GM18868 (cell line): ENCODE results near the gene MCM8.
"Not testable (repeated sequence)": the region's sequence is repeated elsewhere in the genome, so short reads cannot be mapped to it uniquely, and the experiment has no call there.

Source experiments
- ATAC-seq: cut with Tn5 transposase; IDR thresholded peaks from one replicate; pipeline ENCODE4 v1.9.1; 2021; ENCODE audit warnings: mild to moderate bottlenecking, moderate library complexity; ENCODE audit not compliant: unreplicated experiment

Gene MCM8

DNA sequence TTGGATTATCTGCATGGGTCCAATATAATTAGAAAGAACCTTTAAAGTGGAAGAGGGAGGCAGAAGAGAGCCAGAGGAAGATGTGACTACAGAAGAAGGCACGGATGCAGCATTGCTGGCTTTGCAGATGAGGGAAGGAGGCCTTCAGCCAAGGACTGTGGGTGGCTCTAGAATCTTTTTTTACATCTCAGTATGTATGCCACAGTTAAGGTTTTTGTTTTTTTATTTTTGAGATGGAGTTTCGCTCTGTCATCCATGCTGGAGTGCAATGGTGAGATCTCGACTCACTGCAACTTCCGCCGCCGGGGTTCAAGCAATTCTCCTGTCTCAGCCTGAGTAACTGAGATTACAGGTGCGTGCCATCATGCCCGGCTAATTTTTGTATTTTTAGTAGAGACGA is 49.3 kb downstream of the MCM8 start:
- ATAC-seq = no peak

DNA sequence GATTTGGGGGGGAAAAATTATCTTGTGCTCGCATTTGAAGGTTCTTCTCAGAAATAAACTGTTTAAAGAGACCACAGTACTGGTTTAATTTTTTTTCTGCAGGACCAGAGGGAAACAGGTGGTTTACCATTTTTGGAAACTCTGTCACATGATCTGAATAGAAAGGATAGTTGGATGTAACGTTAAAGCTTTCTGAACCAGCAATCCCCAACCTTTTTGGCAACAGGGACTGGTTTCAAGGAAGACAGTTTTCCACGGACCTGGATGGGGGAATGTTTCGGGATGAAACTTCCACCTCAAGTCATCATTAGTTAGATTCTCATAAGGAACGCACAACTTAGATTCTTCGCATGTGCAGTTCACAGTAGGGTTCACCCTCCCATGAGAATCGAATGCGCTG is 50.4 kb downstream of the MCM8 start:
- ATAC-seq = no peak

DNA sequence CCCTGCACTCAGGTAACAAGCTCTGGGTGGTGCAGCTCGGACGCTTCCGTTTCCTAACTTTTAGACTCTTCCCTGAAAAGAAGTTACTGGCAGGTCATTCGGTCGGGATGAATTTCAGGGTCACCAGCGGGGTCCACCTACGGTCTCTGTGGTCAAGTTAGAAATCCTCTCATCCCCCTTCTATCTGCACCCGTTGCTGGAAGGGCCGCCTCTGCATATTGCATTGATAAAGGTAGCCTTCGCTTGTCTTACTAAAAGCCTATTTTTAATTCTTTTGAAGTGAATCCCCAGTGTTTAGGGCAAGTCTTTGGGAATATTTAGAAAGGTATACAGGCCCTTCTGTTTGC is 56.1 kb downstream of the MCM8 start:
- no peak for ATAC-seq

DNA sequence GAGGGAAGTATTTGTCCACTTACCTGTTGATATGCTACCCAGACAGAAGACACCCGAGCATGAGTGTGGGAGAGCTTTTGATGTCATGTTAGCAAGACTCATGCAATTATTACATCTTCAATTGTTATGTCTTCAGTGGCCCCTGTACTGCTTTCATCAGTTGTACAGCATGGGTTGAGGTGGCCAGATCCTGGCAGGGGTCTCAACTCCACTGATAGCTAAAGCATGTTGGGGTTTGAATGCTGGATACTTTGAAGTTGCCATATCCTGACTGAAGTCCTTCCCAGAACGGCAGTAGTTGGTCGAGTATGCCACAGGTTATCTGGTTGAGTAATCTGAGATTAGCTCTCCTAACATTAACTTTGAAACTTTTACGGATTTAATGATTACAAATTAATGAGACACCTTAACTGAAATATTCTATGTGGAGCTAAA is 56.7 kb downstream of the MCM8 start:
- ATAC-seq = no peak

DNA sequence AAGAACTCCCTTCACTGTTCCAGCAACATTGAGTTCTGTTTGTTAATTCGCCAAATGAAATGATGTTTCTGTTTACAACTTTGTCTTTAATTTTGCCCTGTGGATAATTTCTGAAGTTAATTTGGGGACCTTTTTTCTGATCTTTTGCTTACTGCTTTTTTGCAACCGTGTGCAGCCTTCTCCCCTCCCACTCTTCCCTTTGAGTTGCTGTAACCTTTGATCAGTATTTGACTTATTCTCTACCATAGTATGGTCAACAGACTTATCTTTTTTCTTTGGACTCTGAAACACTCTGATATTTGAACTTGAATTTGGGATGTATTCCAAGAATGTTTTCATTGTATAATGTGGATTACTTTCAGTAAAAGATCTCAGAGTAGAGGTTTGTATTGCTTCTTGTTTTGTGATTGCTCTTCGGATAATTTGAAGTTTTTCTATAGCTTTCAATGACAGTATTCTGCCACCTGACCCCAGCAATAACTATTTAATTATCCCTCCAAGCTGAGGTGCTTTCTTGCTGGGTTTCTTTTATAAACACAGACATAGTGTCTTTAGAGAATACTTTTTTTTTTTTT is 57.2 kb downstream of the MCM8 start:
- no peak for ATAC-seq

DNA sequence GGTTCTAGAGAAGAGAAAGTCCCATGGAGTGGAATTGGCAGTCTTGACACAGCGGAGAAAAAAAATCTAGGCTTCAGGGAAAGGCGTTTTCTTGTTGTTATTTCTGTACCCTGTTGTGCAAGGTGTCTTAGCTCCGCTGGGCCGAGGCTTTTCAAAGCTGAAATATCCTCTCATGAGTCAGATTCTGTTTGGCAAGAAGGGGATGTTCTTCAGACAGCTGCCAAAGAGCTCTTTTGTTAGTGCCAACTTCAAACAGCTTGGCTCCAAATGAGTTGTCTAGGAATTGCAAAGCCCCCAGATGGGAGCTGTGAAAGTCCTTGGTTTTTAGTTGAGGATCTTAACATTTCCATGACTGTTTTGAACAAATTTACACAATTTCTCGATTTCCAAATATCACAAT is 57.8 kb downstream of the MCM8 start:
- ATAC-seq = no peak

DNA sequence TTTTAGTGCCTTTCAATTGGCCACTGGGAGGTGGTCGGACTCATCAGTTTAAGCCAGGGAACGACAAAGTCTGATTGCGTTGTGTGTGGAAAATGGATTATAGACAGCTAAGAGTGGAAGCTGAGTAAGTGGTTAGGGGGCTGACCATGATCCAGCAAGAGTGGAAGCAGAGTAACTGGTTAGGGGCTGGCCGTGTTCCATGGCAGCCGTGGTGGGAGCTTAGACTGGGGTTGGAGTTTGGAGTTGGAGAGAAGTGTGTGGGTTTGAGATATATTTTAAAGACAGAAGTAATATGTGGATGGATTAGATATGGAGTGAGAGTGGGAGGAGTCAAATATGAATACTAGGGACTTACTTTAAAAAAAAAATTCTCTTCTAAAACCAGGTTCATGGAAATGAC is 61.7 kb downstream of the MCM8 start:
- no peak for ATAC-seq

DNA sequence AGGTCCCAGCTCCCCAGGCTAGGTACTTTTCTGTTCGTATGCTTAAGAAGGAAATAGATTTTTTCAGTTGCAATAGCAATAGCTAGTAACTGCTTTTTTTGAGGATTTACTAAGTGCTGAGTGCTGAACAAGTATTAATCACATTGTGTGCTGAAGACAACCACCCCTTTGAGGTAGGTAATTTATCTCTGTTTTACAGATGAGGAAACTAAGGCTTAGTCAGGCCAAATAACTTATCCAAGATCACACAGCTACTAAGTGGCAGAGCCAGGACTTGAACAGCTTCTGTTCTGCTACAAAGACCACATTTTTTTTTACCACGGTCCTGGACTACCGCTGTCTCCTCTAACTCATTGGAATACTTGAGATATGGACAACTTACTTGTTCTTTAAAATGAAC is 63.6 kb downstream of the MCM8 start:
- ATAC-seq = no peak

DNA sequence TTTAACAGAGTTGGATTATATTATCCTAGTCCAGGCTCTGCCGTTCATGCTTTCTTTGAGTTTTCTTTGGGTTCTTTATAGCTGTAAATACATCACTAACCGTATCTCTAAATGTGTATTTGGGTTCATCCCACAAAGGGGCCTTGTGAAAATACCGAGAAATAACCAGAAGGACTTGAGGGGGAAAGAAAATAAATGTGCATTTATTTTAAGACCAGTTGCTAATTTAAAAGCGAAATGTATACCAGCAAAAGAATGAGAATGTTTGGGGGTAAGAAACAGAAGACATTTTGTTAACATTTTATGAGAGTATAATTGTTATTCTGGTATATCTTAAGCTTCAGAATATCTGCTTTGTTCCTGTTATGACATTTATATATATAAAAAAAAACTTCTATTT is 64.5 kb downstream of the MCM8 start:
- ATAC-seq = no peak

DNA sequence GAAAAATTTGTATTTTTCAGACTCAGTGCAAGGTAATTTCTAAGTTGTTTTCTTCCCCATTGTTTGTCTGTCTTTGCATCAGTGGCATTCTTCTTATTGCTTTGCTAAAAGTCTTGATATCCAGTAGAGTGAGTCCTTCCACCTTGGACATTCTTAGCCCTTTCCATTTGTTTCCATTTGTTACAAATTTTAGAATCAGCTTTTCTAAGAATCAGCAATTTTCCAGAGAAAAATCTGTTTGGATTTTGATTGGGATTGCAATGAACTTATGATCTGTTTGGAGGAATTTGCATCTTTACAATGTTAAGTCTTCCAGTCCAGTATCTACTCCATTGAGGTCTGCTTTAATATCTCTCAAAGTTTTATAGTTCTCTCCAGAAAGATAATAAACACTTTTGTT is 67.0 kb downstream of the MCM8 start:
- ATAC-seq = no peak

DNA sequence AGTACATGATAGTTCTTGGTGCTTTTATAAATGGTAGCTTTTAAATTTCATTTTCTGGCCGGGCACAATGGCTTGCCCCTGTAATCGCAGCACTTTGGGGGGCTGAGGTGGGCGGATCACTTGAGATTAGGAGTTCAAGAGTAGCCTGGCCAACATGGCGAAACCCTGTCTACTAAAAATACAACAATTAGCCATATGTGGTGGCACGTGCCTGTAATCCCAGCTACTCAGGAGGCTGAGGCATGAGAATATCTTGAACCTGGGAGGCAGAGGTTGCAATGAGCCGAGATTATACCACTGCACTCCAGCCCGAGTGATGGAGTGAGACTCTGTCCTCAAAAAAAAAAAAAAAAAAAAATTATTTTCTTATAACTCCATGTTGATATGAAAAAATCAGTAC is 67.4 kb downstream of the MCM8 start:
- ATAC-seq = no peak

DNA sequence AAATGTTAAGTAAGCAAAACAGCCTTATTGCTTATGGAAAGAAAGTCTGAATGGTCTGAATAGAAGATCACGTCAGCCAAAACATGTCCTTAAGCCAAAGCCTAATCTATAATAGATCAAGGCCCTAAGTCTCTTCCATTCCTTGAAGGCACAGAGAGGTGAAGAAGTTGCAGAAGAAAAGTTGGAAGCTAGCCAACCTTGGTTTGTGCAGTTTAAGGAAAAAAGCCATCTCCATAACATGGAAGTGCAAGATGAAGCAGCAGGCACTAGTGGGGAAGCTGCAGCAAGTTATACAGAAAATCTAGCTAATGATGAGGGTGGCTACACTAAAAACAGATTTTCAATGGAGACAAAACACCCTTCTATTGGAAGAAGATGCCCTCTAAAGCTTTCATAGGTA is 74.3 kb downstream of the MCM8 start:
- no peak for ATAC-seq

DNA sequence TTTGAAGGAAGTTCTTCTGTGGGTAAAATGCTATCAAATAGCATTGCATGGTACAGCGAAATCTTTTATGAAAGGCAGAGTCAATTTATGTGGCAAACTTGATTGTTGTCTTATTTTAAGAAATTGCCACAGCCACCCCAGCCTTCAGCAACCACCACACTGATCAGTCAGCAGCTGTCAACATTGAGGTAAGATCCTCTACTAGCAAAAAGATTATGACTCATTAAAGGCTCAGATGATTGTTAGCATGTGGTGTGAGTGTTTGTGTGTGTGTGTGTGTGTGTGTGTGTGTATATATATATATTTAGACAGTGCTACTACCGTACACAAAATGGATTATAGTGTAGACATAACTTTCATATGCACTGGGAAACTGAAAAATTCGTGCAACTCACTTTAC is 75.6 kb downstream of the MCM8 start:
- no peak for ATAC-seq

DNA sequence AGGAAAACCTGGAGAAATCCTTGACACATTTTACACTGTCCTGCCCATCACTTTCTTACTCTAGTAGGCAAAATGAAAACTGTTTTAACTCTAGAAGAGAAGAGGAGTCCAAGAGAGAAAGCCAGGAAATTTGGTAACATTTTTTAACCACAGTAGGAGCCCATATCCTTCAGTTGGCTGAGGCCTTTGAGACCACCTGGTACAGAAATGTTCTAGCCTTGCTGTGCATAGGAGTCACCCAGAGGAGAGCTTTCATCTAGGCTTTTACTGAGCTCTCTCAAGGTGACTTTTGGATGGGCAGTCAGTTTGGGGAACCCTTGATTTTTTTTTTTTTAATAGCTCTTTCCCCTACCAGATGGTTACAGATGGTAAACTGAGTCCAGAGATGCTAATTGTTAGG is 78.4 kb downstream of the MCM8 start:
- ATAC-seq = no peak

DNA sequence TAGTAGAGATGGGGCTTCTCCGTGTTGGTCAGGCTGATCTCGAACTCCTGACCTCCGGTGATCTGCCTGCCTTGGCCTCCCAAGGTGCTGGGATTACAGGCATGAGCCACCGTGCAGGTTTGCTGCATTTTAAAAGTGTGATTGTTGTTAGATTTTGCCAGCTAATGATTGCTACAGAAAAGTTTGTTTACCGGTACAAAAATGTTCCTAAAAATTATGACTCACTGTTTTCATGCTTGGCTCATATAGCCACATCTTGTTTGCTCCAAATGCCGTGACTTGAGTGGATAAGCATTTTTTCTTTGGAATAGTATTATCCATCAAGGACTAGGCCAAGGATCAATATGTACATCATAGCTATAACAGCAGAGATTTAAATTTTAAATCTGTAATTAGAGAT is 79.1 kb downstream of the MCM8 start:
- no peak for ATAC-seq

DNA sequence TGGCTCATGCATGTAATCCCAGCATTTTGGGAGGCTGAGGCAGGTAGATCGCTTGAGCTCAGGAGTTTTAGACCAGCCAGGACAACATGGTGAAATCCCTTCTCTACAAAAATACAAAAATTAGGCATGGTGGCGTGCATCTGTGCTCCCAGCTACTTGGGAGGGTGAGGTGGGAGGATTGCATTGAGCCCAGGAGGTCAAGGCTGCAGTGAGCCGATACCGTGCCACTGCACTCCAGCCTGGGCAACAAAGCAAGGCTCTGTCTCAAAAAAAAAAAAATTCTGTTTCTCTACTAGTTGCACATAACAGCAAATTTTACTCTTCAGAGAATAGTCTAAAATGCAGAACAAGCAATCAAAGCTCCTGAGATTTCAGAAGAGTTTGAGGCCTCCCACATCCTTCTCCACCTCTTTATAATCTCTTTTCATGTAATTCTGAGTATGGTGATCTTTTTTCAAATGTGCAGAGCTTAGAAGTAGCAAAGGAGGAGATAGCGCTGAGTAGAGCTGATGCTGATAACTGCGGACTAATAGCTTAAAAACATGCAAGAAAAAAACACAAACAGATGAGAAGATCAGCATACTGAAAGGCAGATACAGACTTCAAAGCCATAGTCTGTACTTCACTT is 80.1 kb downstream of the MCM8 start:
- ATAC-seq = no peak

DNA sequence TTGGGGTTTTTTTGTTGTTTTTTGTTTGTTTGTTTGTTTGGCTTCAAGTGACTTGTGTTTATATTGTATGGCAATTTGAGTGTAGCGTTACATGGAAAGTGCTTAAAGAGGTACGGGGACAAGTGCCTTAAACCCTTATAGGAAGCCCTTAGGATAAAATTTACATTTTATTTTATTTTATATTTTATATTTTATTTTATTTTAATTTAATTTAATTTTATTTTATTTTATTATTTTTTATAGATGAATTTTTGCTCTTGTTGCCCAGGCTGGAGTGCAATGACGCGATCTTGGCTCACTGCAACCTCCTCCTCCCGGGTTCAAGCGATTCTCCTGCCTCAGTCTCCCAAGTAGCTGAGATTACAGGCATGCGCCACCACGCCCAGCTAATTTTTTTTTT is 82.5 kb downstream of the MCM8 start:
- ATAC-seq = not testable (repeated sequence)

DNA sequence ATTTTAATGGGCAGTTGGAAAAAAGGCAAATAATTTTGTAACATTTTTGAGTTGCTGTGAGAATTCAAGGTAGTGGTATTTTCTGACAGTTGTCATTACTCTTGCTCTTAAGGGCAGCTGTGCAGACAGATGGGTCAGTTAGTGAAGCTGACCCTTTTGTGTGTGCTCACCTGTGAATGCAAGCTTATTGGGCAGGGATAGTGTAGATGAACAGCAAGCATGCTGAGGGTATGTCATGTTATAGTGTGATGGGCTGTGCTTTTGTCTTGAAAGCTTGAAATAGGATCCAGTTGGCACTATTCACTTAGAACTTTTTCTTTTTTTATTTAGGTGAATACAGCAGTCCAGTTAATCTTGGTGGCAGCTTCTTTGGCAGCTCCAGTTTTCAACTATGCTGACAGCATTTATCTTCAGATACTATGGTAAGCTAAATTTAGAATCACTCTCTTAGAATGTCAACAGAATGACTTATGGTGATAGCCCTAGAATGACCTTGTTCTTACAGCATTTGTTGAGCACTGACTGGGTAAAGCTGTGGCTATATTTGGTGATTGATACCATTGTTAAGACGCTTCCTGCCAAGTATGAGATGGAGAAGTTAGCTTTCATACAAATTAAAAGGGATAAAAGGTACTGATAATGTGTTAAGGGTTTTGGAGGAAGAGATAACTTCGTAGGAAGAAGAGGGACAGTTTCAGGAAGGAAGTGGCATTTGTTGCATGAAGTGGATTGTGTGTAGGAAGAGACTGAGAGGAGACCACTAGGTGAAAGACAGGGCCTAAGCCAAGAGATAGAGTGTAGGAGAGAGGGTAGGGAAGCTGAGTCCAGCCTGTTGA is 83.9 kb downstream of the MCM8 start:
- no peak for ATAC-seq

DNA sequence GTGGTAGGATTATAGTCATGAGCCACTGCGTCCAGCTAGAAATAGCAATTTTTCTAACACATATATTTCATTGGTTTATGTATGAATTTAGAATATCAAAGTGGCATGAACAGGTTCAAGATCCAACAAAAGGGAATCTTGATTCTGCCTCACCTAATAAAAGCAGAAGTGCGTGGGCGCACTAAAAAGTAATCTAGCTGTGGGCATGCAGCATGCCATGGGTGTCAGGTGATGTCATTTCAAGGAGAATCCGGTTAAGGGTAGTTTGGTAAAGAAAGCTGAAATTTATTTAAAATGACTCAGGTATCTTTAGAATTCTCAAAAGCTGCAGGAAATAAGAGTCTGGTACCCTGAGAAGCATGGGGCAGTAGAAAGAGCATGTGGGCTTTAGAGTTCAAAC is 85.8 kb downstream of the MCM8 start:
- no peak for ATAC-seq

DNA sequence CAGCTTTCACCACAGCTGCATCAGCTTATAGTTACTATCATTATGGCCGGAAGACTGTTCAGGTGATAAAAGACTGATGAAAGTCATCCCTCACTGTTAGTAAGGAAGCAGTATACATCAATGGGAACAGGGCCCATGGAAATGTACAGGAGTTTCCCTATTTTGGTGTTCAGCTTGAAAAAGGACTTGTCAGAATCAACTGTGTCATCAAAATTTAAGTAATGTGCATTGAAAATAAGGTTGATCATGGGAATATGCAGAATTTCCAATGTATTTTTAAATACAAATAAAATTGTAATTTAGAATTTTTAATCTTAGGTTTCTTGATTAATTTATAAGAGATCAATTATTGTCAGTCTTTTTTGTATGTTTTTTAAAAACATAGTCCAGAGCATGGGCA is 86.6 kb downstream of the MCM8 start:
- no peak for ATAC-seq

DNA sequence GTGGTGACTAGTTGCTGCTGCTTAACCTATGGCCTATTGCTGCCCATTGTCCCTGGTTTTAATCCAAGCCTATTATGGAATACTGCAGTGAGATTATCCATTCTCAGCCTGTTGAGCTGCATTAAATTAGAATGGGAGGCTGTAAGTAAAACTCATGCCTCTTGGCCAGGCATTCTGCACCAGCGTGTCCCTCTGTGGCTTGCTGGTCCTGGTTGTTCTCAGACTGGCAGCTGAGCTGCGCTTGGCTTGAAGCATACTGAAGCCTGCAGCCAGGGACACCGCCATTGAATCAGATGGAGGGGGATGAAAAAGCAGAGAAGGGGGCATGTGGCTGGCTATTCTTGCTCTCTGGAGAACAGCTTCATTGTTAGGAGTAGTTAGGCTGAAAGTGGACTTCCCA is 87.8 kb downstream of the MCM8 start:
- no peak for ATAC-seq

DNA sequence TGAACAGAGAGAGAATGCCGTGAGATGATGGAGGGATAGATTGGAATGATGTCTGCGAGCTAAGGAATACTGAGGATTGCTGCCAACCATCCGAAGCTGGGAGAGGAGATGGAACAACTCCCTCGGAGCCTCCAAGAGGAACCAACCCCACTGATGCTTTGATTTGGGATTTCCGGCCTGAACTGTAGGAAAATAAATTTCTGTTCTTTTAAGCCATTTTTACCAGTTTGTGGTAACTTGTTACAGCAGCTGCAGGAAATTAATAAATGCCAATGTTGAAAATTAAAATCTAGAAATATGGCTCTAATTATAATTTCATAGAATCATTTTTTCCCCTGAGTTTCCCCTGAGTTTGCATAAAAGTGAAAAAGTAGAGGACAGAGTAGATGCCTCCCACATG is 89.3 kb downstream of the MCM8 start:
- no peak for ATAC-seq

DNA sequence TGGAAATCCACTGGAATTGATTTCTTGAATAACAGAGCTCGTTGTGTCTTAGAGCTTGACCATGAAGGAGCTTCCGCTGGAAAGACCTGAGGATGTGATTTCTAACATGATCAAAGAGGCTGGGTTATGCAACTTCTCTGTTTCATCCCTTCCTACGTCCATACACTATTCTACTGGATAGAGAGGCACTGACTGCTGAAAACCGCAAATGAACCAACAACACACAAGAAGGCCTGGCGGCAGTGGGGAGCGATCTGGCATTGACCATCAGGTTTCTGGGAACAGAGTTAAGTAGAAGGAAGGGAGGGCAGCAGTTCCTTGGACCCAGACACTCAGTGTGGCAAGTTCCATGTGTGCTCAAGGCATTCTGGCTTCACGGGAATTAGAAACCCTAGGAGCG is 90.1 kb downstream of the MCM8 start:
- no peak for ATAC-seq
